ENCODE measurements around the gene CHAC1.

- TF ChIP-seq CTCF (CRISPR knock-in tag; IDR thresholded peaks at IDR 0.05) (no peak), ZNF207 (IDR thresholded peaks at IDR 0.05; ENCODE audit: borderline replicate concordance) (no peak), EED (CRISPR knock-in tag; IDR thresholded peaks at IDR 0.05) (no peak), NFRKB (IDR thresholded peaks at IDR 0.05) (no peak), POLR2AphosphoS5 (IDR thresholded peaks at IDR 0.05; ENCODE audit: low read depth, low read length) (no peak), YY1 (IDR thresholded peaks at IDR 0.05; ENCODE audit: insufficient read depth, insufficient replicate concordance, low read depth, low read length) (no peak)
Measured at GRCh38 chr15:41004490-41004889, 51.2 kb downstream of the CHAC1 start.
